ENCODE results near the gene SETBP1. TPM values are rescaled to one million over a fixed set of nuclear protein-coding genes. Genes with fewer than 3 reads are reported as not detected.

Gene SETBP1
- polyA plus RNA-seq, 4 donors = 30.6 to 51.3 (median 32.5) TPM

DNA sequence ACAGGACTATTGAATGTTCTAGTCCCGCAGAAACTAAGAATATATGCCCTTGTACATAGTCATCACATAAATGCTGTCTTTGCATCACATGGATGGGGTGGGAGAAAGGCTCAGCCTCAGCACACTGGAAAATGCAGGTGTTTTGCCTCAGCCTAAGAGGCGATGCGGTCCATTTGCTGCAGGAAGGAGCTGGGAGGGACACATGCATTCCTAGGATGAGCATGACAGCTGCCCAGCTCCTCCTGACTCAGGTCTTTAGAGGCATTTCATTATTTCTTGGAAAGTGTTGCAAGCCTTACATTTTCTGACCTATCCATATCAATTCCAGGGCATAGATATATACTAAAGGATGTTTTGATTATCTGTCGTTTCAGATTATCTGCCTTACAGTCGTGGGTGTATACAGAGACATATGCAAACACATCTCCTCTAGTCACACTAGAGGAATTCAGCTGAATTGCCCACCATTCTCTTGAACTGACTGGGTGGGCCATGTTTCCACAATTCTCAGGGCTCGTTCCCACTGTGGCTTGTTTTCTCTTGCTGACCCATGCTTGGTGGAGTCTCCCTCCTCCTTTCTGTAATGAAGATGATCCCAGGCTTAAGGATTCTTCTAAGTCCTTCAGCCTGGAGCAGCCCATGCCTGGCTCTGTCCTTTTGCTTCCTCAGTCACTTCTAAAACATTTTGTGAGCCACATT, 156.9 kb downstream of the SETBP1 start:
- peak in 1 of 4 donors; percentile 47 for DNase-seq (ENCODE audit: low read depth in 4 of 4, low spot score in 3 of 4)

GRCh38 chr18:44838971-44839666, 158.4 kb downstream of the SETBP1 start:
- DNase-seq (ENCODE audit: low read depth in 4 of 4, low spot score in 3 of 4) = no peak

DNA sequence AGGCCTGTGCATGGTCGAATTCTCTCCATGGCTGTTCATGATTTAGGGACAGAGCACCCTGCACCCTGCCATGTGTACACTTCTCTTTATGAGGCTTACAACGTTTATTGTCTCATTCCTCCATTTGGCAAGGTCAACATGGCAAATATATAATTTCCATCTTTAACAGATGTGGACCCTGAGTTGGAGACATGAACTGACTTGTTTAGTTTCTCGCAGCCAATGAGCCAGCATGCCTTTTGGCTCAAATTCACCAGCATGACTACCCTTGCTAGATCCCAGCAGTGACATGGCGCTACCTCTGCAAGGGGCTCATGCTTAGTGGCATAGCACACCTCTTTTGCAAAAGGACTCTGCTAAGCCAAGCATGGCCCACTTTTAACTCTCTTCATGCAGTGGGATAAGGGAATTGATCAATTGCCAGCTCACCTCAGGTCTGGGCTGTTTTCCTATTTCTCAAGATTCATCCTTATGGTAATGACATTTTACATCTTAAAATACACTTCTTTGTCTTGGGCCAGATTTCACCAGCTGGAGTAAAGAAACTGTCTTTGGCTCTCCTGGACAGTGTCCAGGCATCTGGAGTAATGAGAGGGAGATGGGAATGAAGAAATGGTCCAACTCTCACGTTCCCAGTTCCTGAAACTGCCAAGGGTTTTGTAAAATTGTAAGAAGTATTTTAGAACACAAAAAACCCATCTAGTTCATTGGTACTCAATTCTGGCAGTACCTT, 159.5 kb downstream of the SETBP1 start:
- no peak for DNase-seq (ENCODE audit: low read depth in 4 of 4, low spot score in 3 of 4)

GRCh38 chr18:44841221-44841620, 160.5 kb downstream of the SETBP1 start:
- DNase-seq (ENCODE audit: low read depth in 4 of 4, low spot score in 3 of 4) = no peak

DNA sequence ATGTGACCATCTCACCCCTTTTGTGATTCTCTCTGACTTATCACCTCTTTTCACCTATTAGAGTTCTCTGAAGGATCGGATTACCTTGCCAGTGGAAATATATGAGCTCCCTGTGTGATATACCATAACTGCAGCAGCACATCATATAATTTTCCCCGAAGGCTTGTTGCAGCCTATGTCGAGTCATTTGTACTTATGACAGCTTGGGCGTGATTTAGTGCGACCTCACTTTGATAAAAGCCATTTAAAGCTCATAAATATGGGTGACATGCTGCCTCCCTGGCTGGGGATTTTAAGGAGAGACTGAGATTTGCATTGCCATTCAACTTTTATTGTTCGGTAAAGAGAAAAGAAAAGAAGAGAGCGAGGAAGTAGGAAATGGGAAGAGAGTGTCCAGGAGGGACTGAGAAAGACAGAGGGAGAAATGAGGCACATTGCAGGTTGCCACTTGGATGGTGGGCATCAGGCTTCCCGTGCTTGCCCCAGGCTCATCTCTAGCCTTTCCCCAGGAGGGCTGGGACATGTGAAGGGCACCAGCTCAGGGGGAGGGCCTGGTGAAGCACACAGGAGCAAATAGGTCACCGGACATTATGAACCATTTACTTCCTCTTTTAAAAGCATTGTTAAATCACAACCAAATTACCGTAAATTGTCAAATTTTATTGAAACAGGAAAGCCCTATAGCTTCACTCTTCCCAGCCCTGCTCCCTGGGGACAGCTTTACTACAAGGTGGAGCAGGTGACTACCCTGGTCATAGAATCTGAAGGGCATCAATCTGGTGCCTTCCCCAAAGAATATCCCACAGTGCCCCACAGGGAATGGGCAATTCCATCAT, 161.3 kb downstream of the SETBP1 start:
- DNase-seq (ENCODE audit: low read depth in 4 of 4, low spot score in 3 of 4) = no peak

DNA sequence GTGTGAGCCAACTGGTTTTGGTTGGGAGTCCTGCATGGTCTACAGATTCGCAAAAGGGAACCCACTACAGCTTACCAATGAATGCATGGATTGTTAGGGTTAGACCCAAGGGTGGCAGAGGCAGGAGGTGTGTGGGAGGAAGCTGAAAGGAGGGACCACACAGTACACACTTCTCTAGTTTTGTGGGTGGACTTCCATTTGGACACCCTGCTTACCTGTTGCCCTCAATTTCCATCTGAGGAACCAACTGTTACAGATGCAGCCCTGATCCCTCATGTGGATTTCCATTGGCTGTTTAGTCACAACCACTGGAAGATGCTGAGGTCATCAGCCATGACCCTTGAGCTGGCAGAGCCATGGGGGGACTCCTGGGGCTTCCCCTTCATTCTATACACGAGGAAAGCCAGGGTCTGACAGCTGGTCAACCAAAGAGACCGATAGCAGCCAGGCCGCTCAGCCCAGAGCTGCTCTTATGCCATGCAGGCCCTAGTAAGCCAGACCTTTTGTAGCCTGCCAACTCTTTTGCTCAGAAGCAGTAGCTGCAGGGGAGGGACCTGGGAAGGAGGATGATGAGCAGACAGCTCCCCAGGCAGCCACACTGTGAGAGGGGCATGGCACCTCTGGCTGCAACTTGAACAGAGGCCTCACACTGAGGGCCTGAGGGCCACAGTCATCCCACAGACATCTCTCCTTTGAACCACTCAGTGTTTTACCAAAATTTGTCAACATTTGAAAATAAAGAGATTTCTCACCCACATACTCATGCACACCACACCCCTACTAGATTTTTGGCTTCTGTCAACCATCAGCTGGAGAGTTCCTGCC, 162.1 kb downstream of the SETBP1 start:
- no peak for DNase-seq (ENCODE audit: low read depth in 4 of 4, low spot score in 3 of 4)

DNA sequence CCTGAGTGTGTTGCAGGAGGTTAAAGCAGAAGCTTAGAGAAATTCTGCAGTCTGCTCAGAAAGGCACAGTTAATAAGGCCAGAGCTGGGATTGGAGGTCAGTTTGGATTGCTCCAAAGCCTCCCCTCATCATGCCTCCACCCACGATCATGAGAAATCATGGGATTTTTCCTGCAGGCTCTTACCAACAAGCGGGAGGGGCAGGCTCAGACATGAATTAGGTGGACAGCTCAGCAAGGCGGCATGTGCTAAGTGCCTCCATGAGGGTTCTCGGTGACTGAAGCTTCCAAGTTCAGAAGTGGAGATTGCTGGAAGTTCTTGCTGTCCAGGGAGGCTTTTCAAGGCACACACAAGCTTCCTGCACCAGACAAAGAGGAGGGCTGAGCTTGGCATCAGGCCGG, 163.8 kb downstream of the SETBP1 start:
- DNase-seq (ENCODE audit: low read depth in 4 of 4, low spot score in 3 of 4) = no peak

DNA sequence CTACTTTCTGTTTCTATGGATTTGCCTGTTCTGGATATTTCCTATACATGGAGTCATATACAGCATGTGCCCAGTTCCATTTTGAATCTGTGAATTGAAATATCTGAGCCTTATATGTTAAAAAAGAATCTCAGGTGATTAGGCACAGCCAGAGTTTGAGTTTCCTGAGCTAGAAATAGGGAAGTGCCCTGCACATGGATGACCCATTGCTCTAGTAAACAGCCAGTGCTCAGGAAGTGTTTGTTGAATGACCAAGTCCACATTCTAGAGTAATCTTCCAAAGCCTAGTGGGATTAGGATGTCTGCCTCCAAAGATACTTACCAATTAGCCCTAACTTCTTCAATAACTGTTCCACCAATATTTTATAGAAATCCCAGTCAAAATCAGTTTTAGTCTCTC, 165.8 kb downstream of the SETBP1 start:
- DNase-seq (ENCODE audit: low read depth in 4 of 4, low spot score in 3 of 4) = no peak

GRCh38 chr18:44848644-44849335, 168.1 kb downstream of the SETBP1 start:
- no peak for DNase-seq (ENCODE audit: low read depth in 4 of 4, low spot score in 3 of 4)

GRCh38 chr18:44849361-44849760, 168.7 kb downstream of the SETBP1 start:
- no peak for DNase-seq (ENCODE audit: low read depth in 4 of 4, low spot score in 3 of 4)

DNA sequence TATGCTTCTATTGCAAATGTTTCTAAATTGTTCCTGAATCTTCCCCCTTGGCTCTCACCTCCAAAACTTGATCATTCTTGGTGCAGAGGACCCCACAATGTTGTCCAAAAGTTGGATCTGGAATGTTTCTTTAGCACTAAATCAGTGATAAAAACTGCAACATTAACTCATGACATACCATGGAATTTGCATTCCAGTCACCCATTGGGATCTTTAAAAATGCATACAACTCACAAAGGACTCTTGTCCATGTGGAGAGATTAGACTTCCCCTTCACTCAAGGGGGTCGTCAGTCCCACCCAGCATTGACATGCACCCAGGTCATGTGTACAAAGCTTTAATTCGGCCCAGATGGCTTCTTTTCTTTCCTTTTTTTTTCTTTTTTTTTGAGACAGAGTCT, 169.3 kb downstream of the SETBP1 start:
- DNase-seq (ENCODE audit: low read depth in 4 of 4, low spot score in 3 of 4) = no peak

DNA sequence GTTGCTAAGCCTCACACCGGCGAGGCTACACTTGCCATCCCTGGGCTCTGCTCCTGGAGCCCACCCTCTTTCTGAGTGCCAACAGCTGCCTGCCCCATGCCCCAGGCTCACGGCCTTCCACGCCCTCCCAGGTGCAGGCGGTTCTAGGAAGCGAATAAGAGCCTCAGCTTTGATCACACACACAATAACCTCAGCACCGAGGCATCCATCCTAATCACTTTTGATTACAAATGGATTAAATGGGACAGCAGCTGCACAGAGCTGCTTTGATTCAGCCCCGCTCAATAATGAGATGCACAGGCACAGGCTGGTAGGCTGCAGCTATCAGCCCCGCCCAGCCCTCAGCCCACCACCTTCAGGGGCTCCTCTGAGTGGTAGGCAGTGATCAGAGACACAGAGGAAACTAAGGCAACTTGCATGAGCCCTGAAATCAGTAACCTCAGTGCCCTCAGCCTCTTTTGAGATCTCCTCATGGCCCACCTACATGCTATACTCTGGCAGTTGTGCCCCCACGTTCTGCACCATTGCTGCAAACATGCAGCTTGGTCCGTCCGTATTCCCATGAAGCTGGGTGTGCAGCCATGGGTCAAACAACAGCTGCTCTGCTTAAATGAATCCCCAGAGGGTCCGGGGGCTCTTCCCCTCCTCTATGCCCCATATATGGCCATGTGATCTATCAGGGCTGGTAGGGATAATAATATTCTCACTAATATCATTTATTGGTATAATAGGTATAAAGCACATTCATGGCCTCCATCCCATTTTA, 171.4 kb downstream of the SETBP1 start:
- no peak for DNase-seq (ENCODE audit: low read depth in 4 of 4, low spot score in 3 of 4)

DNA sequence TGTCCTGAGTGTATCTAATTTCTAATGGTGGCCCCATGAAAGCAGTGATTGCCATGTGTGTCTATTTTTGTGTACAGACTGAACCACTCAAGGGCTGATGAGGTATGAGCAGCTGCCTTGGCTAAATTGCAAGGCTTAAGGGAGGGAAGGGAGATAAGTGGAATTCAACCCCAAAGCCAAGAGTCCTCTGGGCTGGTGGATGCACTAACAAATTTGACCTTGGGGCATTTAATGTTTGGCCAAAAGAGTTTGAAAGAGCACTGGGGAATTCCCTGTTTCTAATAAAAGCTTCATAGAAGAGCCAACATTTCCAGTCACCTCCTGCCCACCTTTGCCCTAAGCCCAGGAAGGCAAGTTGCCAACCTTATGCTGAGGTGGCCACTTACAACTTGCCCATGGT, 172.1 kb downstream of the SETBP1 start:
- DNase-seq (ENCODE audit: low read depth in 4 of 4, low spot score in 3 of 4) = no peak

DNA sequence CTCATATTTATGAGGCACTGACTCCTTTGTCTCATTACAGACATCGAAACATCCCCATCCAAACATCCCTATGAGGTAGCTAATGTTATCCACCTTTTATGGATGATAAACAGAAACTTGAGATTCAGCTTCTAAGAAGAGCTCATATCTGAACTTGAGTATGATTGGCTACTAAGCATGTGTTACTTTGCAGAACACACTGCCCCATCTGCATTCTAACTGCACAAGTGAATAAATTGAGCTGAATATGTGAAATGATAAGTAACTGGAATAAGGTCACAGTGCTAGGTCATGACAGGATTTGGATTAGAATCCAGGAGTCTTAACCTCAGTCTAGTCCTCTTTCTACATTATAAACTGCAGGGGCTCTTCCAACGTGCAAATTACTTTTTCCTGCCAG, 172.7 kb downstream of the SETBP1 start:
- no peak for DNase-seq (ENCODE audit: low read depth in 4 of 4, low spot score in 3 of 4)

DNA sequence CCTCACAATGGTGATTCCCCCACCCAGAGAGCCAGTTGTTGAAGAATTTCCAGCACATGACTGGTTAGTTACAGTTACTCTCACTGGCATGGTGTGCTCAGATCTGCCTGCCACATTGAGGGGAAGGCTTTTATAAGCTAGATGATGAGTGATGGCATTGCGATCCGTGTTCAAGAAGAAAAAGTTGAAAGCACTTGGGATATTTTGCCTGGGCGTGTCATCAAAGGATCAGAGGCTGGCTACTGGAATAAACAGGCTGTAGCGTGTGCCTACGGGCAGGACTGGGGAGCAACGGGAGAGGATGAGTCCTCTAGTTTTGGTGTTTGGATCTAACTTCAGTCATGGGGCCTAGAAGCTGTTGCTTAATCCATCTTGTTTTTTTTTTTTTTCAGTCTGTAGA, 175.0 kb downstream of the SETBP1 start:
- DNase-seq (ENCODE audit: low read depth in 4 of 4, low spot score in 3 of 4) = no peak

- DNase-seq (ENCODE audit: low read depth in 4 of 4, low spot score in 3 of 4) = no peak
These were observed 175.5 kb downstream of the SETBP1 start for GRCh38 chr18:44856157-44856556.

- no peak for DNase-seq (ENCODE audit: low read depth in 4 of 4, low spot score in 3 of 4)
These were observed 176.4 kb downstream of the SETBP1 start for GRCh38 chr18:44857081-44857480.

GRCh38 chr18:44857744-44858491, 177.2 kb downstream of the SETBP1 start:
- no peak for DNase-seq (ENCODE audit: low read depth in 4 of 4, low spot score in 3 of 4)

Data from left renal pelvis (tissue), 4 donors.